ENCODE measurements around the gene TNFRSF14.

Gene TNFRSF14

DNA sequence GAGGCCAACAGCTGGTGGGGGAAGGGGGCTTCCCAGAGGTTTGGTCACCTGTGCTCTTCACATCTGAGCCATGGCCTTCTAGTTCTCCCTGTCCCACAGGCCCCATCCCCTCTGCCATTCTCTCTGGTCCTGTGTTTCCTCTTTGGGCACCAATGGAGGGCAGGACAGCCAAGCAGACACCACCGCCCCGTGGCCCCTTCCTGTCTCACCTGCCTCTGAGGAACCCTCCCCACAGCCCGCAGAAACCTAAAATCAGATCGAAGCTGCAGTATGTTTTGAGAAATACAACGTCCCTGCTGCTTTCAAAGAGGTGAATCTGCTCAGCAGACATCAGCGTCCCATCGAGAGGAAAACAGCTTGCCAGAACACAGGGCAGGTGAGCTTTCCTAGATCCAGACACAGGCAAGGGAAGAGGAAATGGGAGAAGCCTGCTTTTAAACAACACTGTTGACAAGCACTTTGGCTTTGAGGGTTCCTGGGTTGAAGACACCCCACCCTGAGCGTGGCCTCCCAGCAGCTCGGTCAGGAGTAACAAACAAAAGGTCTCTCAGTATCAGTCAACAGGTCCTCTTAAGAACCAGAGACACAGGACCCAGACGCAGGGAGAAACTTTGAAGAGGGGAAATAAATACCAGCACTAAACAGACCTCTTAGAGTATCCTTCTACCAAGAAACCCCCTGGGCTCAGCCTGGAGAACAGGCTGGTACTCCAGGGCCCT lies 32.1 kb upstream of the TNFRSF14 start:
- no peak for DNase-seq

GRCh38 chr1:2525572-2525919 lies 30.6 kb upstream of the TNFRSF14 start:
- peak in 1 of 3 experiments; percentile 44 for DNase-seq

GRCh38 chr1:2525920-2526823 lies 30.0 kb upstream of the TNFRSF14 start, which contains the start of gene PANK4:
TSS of gene PANK4 (minus strand) at chr1:2526596. CDS start at chr1:2526587, 9 bp downstream.
- peak; percentile 86 to 93 (median 91) for DNase-seq

GRCh38 chr1:2526824-2527555 lies 29.2 kb upstream of the TNFRSF14 start:
- DNase-seq: peak in 1 of 3 experiments; percentile 84

- no peak for DNase-seq
Measured at GRCh38 chr1:2527556-2527860, 28.7 kb upstream of the TNFRSF14 start.

DNA sequence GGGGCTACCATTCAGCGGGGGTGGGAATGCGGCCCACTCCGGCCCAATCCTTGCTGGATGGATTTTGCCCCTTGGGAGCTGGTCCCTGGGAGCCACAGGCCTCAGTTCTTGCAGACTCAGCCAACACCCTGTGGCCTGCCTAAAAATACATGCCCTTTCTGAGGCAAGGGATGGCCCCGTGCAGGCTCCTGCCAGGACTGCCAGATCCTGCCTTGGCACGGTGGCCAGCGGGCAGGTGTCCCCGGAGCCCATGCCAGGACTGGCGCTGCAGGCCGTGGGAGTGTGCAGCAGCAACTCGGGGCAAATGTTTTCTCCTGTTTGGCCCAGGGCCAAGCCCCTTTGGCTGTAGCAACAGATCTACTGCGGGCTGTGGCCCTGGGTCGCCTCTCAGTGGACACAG lies 28.2 kb upstream of the TNFRSF14 start:
- no peak for DNase-seq

DNA sequence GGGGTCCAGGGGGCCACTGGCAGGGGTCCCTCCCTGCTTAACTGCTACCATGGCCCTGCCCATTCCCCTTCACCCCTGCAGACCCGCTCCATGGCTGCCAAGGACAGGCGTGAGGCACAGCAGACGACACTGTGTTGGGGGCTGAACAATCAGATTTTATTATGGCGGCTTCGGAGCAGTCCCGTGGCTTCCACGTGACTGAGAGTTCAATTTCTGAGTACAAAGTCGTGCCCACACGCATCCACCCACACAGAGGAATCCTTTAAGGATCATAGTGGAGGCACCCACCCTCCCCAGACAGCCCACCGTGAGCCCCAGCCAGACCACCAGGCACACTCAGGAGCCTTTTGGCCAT lies 27.6 kb upstream of the TNFRSF14 start:
- DNase-seq: no peak

DNA sequence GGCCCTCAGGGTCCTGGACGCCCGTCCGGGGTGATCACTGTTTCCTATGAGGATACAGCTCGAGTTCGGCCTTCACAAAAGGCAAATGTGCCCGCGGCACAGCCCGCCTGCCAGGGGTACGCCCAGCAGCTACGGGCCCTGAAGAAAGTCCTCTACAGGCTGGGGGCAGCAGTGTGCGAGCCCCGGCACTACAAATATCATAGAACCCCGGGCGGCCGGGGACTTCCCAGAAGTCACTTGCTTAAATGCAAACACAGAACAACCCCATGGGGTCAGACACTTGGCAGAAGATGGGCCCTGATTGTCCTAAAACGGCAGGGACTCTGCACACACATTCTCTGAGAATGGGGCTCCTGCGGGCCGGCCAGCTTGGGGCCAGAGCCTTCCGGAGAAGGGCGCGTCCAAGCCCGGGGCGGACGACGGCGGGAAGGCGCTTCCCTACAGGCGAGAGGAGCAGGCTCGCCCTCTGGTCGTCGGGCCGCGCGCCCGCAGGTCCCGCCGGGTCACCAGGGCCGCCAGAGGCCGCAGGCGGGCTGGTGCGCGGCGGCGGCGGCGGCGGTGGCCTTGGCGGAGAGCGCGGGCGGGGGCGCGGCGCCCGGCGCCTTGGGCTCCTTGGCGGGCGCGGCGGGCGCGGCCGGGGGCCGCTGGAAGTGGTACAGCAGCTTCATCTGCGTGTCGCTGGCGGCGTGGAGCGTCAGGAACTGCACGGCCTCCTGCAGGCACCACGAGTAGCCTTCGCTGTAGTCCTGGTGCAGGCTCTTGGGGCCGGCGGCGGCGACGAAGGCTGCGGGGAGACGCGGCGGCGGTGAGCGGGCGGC lies 27.0 kb upstream of the TNFRSF14 start:
- peak in 2 of 3 experiments; percentile 40 to 51 for DNase-seq

DNA sequence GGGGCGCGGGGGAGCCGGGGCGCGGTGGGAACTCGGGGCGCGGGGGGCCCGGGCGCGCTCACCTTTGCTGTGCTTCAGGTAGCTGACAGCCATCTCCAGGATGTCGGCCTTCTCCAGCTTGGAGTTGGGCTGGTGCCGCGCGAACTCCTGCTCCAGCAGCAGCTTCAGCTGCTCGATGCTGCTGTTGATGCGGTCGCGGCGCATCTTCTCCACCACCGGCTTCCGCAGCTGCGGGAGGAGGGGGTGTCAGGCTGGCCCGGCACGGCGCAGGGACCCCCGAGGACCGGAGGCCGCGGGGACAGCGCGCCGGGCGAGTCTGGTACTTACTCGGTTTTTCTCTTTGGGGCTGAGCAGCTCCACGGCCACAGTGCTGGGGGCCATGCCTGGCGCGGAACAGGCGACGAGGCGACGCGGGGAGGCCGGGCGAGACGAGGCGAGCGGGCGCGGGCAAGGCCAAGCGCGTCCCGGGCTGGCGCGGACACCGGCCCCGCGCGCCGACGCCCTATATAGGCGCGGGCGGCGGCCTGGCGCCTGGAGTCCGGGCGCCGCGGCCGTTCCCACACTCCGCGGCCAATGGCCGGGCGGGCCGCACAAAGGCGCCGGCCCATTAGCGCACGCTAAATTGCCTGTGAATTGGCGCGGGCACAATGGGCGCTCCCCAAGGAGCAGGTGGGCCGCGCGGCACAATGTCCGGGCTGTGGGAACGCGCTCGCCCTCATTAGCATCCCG lies 26.2 kb upstream of the TNFRSF14 start, which contains the start of gene HES5:
Gene HES5 (minus strand): TSS at position 480 of the 729 bp plus-strand sequence. CDS start 99 bp downstream, at position 381.
- peak; percentile 78 to 83 (median 81) for DNase-seq

- peak in 2 of 3 experiments; percentile 66 to 79 for DNase-seq
Measured at GRCh38 chr1:2530513-2531361, 25.4 kb upstream of the TNFRSF14 start.

- DNase-seq: no peak
Measured at GRCh38 chr1:2532485-2533160, 23.5 kb upstream of the TNFRSF14 start.

- DNase-seq: no peak
Measured at GRCh38 chr1:2533365-2533764, 22.8 kb upstream of the TNFRSF14 start.

GRCh38 chr1:2534315-2534686 lies 21.9 kb upstream of the TNFRSF14 start:
- no peak for DNase-seq

DNA sequence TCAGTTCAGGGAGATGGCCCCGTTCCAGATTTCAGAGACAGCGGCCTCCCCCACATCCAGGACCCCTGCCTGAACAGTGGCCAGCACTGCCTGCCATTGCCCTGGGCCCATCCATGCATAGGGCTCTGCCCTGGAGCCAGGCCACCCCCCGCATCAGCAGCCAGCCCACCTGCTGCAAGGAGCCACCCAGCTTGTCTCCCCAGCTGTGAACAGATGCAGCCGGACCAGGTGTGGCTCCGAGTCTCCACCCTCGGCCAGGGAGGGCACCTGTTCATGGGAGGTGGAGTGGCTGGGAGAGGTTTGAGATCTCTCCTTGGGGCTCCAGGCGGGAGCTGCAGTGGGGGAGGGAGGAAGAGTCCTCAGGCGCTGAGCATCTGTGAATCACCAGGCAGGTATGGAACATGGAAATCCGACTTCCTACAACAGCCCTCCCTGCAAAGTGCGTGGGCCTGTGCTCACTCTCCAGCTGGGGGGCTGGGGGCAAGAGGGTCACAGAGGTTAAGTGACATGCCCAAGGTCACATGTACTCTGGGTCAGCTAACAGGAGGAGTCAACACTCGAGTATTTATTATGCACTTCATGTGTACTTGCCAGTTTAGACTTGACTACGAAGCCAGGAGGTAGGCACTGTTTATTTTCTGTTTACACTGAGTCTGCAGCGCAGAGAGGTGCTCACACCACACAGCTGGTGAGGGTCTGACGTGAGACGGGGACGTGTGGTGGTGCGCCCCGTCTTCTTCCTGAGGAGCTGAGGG lies 21.3 kb upstream of the TNFRSF14 start:
- DNase-seq: peak; percentile 80 to 87 (median 82)

DNA sequence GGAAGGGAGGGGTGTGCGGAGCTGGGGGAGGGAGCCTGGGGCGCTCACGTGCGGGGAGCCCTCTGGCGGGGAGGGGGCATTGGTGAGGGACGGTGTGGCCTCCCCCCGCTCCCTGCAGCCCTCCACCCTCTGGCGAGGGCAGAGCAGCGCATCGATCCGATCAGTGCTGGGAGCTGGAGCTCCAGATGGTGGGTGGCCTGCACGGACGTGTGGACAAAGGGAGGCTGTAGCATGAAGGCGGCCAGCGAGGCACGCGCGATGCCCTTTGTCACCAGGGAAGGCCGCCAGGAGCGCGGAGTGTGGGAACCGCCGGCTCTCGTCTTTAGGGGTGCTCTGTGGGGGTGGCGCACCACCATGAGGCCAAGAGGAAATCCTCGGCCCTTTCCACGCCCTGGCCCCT lies 20.7 kb upstream of the TNFRSF14 start:
- DNase-seq: peak in 2 of 3 experiments; percentile 50 to 54

- DNase-seq: peak in 2 of 3 experiments; percentile 36 to 56
Measured at GRCh38 chr1:2535981-2536380, 20.2 kb upstream of the TNFRSF14 start.

GRCh38 chr1:2537784-2538115 lies 18.4 kb upstream of the TNFRSF14 start:
- DNase-seq: peak in 1 of 3 experiments; percentile 13

- DNase-seq: no peak
Measured at GRCh38 chr1:2538376-2538775, 17.8 kb upstream of the TNFRSF14 start.

GRCh38 chr1:2538872-2539271 lies 17.3 kb upstream of the TNFRSF14 start:
- DNase-seq: no peak
